Stimulated activated CD4-positive, alpha-beta T cell treated with anti-CD3 and anti-CD28 coated beads, TNF-alpha, amount 100 ng/mL, for 24 hours (primary cell): ENCODE results near the gene CCNK.

Source experiments
- DNase-seq, 3 experiments: peaks; one replicate each; pipeline ENCODE4 v3.0.0-alpha.2; 2020; ENCODE audit warnings: low read depth in 3 of 3

Gene CCNK

GRCh38 chr14:99552021-99552553 lies 70.9 kb downstream of the CCNK start:
- DNase-seq, result no peak

- no peak for DNase-seq
Observed at GRCh38 chr14:99552572-99553216, 71.5 kb downstream of the CCNK start.

- DNase-seq, result no peak
Observed at GRCh38 chr14:99554184-99554583, 73.0 kb downstream of the CCNK start.

- DNase-seq, result no peak
Observed at GRCh38 chr14:99554757-99555531, 73.7 kb downstream of the CCNK start.

GRCh38 chr14:99556134-99556791 lies 75.1 kb downstream of the CCNK start:
- no peak for DNase-seq

- DNase-seq, result no peak
Observed at GRCh38 chr14:99559286-99559990, 78.2 kb downstream of the CCNK start.

GRCh38 chr14:99560403-99560802 lies 79.2 kb downstream of the CCNK start:
- no peak for DNase-seq

- DNase-seq, result no peak
Observed at GRCh38 chr14:99560922-99561683, 79.9 kb downstream of the CCNK start.

GRCh38 chr14:99561864-99562263 lies 80.7 kb downstream of the CCNK start:
- no peak for DNase-seq
